GM18909 (cell line): ENCODE measurements around the gene TOR2A.
"Not testable (repeated sequence)": the region's sequence is repeated elsewhere in the genome, so short reads cannot be mapped to it uniquely, and the experiment has no call there.

Source experiments
- ATAC-seq: cut with Tn5 transposase; IDR thresholded peaks from one replicate; pipeline ENCODE4 v1.9.1; 2021; ENCODE audit warnings: mild to moderate bottlenecking; ENCODE audit not compliant: unreplicated experiment, poor library complexity

Gene TOR2A

GRCh38 chr9:127769929-127770582 lies 35.0 kb upstream of the TOR2A start:
- no peak for ATAC-seq

- no peak for ATAC-seq
Observed at GRCh38 chr9:127769101-127769500, 34.0 kb upstream of the TOR2A start.

- ATAC-seq, result no peak
Observed at GRCh38 chr9:127768698-127769097, 33.6 kb upstream of the TOR2A start.

- no peak for ATAC-seq
Observed at GRCh38 chr9:127767909-127768331, 32.8 kb upstream of the TOR2A start.

- no peak for ATAC-seq
Observed at GRCh38 chr9:127767410-127767809, 32.3 kb upstream of the TOR2A start.

- ATAC-seq, result no peak
Observed at GRCh38 chr9:127765418-127765817, 30.3 kb upstream of the TOR2A start.

GRCh38 chr9:127763918-127764384 lies 28.9 kb upstream of the TOR2A start:
- ATAC-seq, result no peak

- ATAC-seq, result no peak
Observed at GRCh38 chr9:127762111-127762676, 27.1 kb upstream of the TOR2A start.

GRCh38 chr9:127761491-127761956 lies 26.4 kb upstream of the TOR2A start:
- no peak for ATAC-seq

- no peak for ATAC-seq
Observed at GRCh38 chr9:127761061-127761460, 26.0 kb upstream of the TOR2A start.

- no peak for ATAC-seq
Observed at GRCh38 chr9:127758843-127759242, 23.7 kb upstream of the TOR2A start.

GRCh38 chr9:127756776-127757175 lies 21.7 kb upstream of the TOR2A start:
- ATAC-seq, result not testable (repeated sequence)

GRCh38 chr9:127756233-127756632 lies 21.1 kb upstream of the TOR2A start:
- no peak for ATAC-seq

- ATAC-seq, result no peak
Observed at GRCh38 chr9:127755061-127756060, 20.3 kb upstream of the TOR2A start.

- no peak for ATAC-seq
Observed at GRCh38 chr9:127754099-127755060, 19.3 kb upstream of the TOR2A start.

- no peak for ATAC-seq
Observed at GRCh38 chr9:127753622-127754021, 18.5 kb upstream of the TOR2A start.

- no peak for ATAC-seq
Observed at GRCh38 chr9:127753148-127753547, 18.1 kb upstream of the TOR2A start.

- no peak for ATAC-seq
Observed at GRCh38 chr9:127751269-127752054, 16.4 kb upstream of the TOR2A start.
